PC-3 (cell line): ENCODE data around the gene RPL15.

Experiments used
- EZH2 ChIP-seq: fragments of 300-600 bp; sonication (generic); IDR thresholded peaks from one replicate; pipeline ENCODE4 v1.6.1; 2017; ENCODE audit warnings: antibody characterized with exemption, mild to moderate bottlenecking, low read length; ENCODE audit not compliant: unreplicated experiment
- TF ChIP-seq, protein P1 (sequence below): fragments of 300-600 bp; sonication (generic); conservative IDR thresholded peaks from 2 replicates; pipeline ENCODE4 v1.5.1; 2017; ENCODE audit warnings: antibody characterized with exemption, low read depth, mild to moderate bottlenecking, low read length

DNA sequence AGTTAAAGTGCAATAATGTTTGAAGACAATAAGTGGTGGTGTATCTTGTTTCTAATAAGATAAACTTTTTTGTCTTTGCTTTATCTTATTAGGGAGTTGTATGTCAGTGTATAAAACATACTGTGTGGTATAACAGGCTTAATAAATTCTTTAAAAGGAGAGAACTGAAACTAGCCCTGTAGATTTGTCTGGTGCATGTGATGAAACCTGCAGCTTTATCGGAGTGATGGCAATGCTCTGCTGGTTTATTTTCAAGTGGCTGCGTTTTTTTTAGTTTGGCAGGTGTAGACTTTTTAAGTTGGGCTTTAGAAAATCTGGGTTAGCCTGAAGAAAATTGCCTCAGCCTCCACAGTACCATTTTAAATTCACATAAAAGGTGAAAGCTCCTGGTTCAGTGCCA lies 2.7 kb downstream of the RPL15 start:
- TF ChIP-seq, protein P1, sequence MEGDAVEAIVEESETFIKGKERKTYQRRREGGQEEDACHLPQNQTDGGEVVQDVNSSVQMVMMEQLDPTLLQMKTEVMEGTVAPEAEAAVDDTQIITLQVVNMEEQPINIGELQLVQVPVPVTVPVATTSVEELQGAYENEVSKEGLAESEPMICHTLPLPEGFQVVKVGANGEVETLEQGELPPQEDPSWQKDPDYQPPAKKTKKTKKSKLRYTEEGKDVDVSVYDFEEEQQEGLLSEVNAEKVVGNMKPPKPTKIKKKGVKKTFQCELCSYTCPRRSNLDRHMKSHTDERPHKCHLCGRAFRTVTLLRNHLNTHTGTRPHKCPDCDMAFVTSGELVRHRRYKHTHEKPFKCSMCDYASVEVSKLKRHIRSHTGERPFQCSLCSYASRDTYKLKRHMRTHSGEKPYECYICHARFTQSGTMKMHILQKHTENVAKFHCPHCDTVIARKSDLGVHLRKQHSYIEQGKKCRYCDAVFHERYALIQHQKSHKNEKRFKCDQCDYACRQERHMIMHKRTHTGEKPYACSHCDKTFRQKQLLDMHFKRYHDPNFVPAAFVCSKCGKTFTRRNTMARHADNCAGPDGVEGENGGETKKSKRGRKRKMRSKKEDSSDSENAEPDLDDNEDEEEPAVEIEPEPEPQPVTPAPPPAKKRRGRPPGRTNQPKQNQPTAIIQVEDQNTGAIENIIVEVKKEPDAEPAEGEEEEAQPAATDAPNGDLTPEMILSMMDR, result no peak
- no peak for TF ChIP-seq EZH2
